Adrenal gland (tissue), 5 donors: ENCODE data around the gene TUBGCP2.

Experiments
- CTCF ChIP-seq, 6 experiments: fragments of 450-650 bp in 4 of 6; fragments of 200-600 bp in 2 of 6; sonication (generic) in 1 of 6; IDR thresholded peaks; 1 replicate in 5 of 6; 2 replicates in 1 of 6; pipeline versions ENCODE4 v1.5.1 to v1.8.0; 2016 to 2021; ENCODE audit warnings: antibody characterized with exemption in 6 of 6, mild to moderate bottlenecking in 2 of 6, moderate library complexity in 1 of 6
- POLR2A ChIP-seq, 2 donors: fragments of 450-650 bp; IDR thresholded peaks; one replicate each; pipeline ENCODE4 v1.6.1; 2017; ENCODE audit warnings: antibody characterized with exemption in 2 of 2, mild to moderate bottlenecking in 2 of 2, moderate library complexity in 1 of 2
- donor health status: DM: no; HTN: no; CAD: no.

GRCh38 chr10:133281628-133282372, 26.9 kb downstream of the TUBGCP2 start:
- TF ChIP-seq CTCF (IDR thresholded peaks at IDR 0.05) (no peak), POLR2A (IDR thresholded peaks at IDR 0.05) (no peak)
